GM18951 (cell line): Measurements from ENCODE around the gene XIRP1.

Source experiments
- POLR2A ChIP-seq: IDR thresholded peaks from 4 replicates; pipeline ENCODE4 v1.6.1; 2011; ENCODE audit warnings: mild to moderate bottlenecking; ENCODE audit not compliant: insufficient read length, insufficient read depth; ENCODE audit errors: extremely low read depth
- in situ Hi-C: fragments of 300-500 bp; cut with MboI; formaldehyde crosslinking; loops from one replicate; pipeline ENCODE4 v1.12.0; 2022; ENCODE audit warnings: low sequenced_read_pairs, mixed read lengths, inconsistent platforms; ENCODE audit not compliant: unreplicated experiment

The XIRP1 gene

GRCh38 chr3:39165518-39165917 is 26.9 kb downstream of the XIRP1 start:
- in situ Hi-C loops, result no loop called here
- no peak for TF ChIP-seq POLR2A

- in situ Hi-C loops, result no loop called here
- no peak for TF ChIP-seq POLR2A
These were observed 28.0 kb downstream of the XIRP1 start for GRCh38 chr3:39164414-39164813.

GRCh38 chr3:39158148-39158715 is 34.2 kb downstream of the XIRP1 start:
- TF ChIP-seq POLR2A, result no peak
- in situ Hi-C loops, result no loop called here

GRCh38 chr3:39157359-39157758 is 35.0 kb downstream of the XIRP1 start:
- TF ChIP-seq POLR2A, result no peak
- in situ Hi-C loops, result no loop called here

- TF ChIP-seq POLR2A, result no peak
- in situ Hi-C loops, result no loop called here
These were observed 36.0 kb downstream of the XIRP1 start for GRCh38 chr3:39156421-39156820.

- no peak for TF ChIP-seq POLR2A
- in situ Hi-C loops, result no loop called here
These were observed 37.9 kb downstream of the XIRP1 start for GRCh38 chr3:39154280-39155021.

GRCh38 chr3:39153977-39154279 is 38.5 kb downstream of the XIRP1 start:
- in situ Hi-C loops, result no loop called here
- TF ChIP-seq POLR2A, result no peak

GRCh38 chr3:39150803-39151631 is 41.4 kb downstream of the XIRP1 start:
- TF ChIP-seq POLR2A, result no peak
- in situ Hi-C loops, result no loop called here

GRCh38 chr3:39150148-39150802 is 42.1 kb downstream of the XIRP1 start:
- no peak for TF ChIP-seq POLR2A
- in situ Hi-C loops, result no loop called here

- TF ChIP-seq POLR2A, result no peak
- in situ Hi-C loops, result no loop called here
These were observed 42.8 kb downstream of the XIRP1 start for GRCh38 chr3:39149498-39150147.

- no peak for TF ChIP-seq POLR2A
- in situ Hi-C loops, result no loop called here
These were observed 43.3 kb downstream of the XIRP1 start for GRCh38 chr3:39149059-39149455.

- peak; percentile 19 for TF ChIP-seq POLR2A
- in situ Hi-C loops, result no loop called here
These were observed 43.8 kb downstream of the XIRP1 start for GRCh38 chr3:39148435-39149058.
